NCI-H2029 treated with DMSO at 0.1 percent for 48 hours (cell line): ENCODE data around the gene FYB1.

Experiments used
- DNase-seq: peaks from one replicate; lab custom pipeline; 2025; lab: John Stamatoyannopoulos, UW

Gene FYB1

DNA sequence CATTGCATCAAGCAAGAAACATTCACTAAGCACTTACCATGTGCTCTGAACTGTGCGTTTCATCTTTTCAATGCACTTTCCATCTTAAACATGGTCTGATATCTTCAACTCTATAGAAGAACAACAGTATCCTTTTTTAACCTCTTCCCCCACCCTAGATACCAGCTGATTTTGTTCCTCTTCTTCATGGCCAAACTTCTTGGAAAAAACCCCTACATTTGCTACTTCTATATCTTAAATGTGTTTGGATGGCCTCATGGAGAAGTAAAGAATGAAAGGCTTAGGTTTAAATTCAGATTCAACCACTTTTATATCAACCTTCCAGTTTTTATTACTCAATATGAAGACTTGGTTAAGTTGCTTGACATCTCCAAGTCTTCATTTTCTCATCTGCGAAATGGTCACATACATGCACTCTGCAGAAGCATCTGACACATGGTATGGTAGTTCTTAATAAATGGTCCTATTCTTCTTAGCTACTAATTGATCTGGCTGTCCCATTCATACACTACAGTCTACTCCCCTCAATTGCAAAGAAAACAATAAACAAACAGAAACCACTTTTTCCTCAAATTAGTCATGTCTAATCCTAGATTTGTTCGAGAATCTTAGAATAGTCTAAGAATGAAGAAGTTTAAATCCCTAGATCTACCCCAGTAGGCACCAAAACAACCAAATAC is 59.4 kb downstream of the FYB1 start:
- DNase-seq = no peak

DNA sequence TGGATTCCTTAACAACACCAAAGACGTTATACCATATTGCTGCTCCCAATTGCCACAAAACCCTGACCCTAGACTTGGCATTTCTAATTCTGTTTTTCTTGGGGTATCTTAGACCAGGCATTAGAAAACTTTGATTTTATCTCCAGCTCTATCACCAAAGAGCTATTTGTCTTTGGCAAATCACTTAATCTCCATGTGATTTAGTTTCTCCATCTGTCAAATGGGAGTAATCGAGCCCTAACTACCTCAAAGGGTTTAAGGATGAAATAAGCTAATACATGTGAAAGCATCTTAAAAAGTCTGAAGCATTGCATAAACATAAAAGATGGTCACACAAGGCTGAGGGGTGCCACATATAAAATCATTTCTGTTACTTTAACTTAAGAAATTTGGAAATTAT is 60.6 kb downstream of the FYB1 start:
- no peak for DNase-seq

- DNase-seq = no peak
Observed at GRCh38 chr5:39158127-39158593, 61.2 kb downstream of the FYB1 start.

GRCh38 chr5:39157701-39158100 is 61.7 kb downstream of the FYB1 start:
- DNase-seq = no peak

DNA sequence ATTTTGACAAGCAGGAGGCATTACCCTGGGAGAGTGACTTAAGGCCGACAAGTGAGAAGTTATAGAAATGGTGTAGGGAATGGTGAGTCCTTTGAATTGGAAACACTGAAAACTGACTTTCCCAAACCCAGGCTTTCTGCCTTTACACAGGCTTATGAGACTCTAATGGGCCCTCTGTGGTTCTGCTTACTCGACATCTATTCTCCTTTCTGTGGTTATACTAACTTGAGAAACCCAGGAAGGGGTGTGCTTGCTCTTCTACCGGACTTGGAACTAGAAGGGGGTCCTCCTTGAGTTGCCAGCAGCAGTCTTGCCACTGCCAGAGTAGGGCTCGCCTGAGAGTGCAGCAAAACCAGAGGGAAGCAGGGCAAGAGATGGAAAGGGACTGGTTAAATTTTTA is 63.3 kb downstream of the FYB1 start:
- DNase-seq = no peak

- no peak for DNase-seq
Observed at GRCh38 chr5:39151745-39152144, 67.6 kb downstream of the FYB1 start.

- DNase-seq = no peak
Observed at GRCh38 chr5:39149966-39150365, 69.4 kb downstream of the FYB1 start.

DNA sequence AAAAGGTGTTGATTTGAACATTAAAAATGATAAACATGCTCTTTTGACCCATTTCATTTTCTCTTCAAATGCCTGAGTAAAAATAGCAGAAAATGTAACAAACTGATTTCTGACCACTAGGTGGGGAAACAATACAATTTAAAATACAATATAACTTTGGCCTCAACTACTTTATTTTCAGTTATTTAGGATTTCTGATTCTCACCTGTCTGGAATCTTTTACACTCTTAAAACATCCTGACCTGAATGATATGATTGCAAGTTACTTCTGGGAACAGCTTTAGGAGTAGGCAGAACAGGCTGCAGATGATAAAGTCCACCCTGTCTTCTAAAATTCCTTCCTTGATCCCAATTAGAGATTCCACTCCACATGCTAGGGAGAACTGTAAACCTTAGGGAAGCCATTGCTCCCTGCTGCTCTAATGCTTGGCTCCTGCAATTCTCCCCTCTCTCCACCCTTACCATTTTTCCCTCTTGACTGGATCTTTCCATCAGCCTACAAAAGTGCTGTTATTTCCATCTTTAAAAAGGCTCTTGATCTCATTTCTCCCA is 70.3 kb downstream of the FYB1 start:
- no peak for DNase-seq

DNA sequence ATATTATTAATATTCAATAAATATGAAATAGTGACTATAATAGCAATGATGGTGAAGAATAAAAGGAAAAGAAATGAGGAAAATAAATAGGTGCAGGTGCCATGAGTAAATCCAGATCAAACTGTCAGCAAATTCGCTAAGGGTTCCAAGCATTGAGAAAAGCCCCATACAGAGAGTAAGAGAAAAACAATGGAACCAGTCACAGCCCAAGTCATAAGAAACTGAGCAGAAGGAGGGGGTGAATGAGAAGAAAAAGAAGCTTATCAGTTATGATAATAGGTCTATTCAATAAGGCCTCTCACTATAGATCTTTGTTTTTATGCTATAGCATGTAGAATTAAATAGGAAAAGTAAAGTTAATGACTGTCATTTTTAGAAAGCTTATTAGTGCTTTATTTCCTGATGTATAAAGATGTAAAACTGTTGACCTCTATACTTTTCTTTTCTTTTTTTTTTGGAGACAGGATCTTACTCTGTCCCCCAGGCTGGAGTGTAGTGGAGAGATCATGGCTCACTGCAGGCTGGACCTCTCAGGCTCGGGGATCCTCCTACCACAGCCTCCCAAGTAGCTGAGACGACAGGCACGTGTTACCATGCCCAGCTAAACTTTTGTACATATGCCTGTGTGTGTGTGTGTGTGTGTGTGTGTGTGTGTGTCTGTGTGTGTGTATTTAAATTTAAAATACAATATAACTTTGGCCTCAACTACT is 72.4 kb downstream of the FYB1 start:
- DNase-seq = no peak

- no peak for DNase-seq
Observed at GRCh38 chr5:39143151-39143860, 76.1 kb downstream of the FYB1 start.

- no peak for DNase-seq
Observed at GRCh38 chr5:39140558-39141168, 78.7 kb downstream of the FYB1 start.

GRCh38 chr5:39138892-39139291 is 80.5 kb downstream of the FYB1 start:
- DNase-seq = no peak

GRCh38 chr5:39137819-39138451 is 81.4 kb downstream of the FYB1 start:
- DNase-seq = no peak

DNA sequence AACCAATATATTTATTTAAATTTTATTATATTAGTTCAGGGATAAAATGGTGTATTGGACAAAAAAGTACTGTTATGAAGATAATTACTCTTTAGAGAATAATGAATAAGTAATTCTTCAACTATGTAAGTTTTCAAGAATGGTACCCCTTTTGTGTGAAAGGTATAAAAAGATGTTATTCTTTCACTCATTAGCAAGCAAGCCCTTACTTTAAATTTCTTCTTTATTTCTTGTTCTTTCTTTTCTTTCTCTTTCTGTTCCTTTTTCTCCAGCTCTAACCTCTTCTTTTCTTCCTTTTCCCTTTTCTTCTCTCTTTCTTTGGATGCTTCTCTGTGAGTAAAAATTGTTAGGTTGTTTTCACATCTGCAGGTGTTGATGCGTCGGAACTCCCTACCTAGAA is 82.0 kb downstream of the FYB1 start:
- no peak for DNase-seq

DNA sequence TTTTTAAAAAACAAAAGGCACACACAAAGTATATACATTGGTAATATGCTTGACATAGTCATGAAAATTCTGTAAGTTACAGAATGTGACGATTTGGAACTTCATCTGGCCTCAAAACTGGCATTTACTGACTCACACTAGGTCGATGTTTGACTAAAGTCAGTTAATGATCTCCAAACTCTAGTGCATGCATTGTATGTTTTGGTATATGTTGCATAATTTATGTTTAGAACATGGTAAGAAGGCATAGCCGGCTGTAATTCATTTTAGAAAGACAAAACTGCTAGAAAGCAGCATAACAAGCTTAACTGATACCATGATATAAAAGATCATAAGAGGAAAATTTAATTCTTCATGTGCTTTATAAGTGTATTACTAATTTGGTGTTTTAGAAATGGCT is 86.6 kb downstream of the FYB1 start:
- no peak for DNase-seq

DNA sequence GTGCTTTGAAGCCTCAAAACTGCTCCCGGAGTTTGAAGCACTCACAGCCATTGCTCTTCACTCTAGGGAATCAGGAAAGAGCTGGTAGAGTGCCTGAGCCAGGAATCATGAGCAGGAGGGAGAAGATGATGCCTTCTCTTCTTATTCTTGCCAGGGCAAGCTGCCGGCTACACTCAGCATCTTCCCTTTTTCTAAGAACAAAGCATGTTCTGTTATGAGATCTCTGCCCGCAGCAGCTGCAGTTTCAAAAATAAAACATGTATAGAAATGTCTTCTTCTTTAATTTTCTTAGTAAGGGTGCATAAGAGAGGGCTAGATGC is 87.3 kb downstream of the FYB1 start:
- no peak for DNase-seq

- no peak for DNase-seq
Observed at GRCh38 chr5:39131210-39132127, 87.9 kb downstream of the FYB1 start.

GRCh38 chr5:39130716-39131115 is 88.6 kb downstream of the FYB1 start:
- DNase-seq = no peak

DNA sequence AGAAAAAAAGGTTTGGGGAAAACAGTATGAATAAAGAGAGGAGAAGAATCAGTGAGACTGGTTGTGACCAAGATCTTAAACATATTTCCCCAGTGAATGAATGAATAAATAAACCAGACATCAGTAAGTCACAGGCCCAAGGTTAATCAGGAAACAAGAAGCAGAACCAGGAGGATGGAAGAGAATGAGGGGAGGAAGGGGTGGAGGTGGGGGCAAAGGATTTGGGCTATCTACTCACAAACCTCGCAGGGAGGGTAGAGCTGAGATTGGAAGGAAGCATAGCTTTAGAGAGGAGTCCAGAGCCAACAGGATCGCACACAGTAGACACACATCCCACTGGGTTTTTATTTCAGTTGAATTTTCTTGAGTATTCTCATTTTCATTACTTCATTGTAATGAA is 97.4 kb downstream of the FYB1 start:
- DNase-seq = no peak

DNA sequence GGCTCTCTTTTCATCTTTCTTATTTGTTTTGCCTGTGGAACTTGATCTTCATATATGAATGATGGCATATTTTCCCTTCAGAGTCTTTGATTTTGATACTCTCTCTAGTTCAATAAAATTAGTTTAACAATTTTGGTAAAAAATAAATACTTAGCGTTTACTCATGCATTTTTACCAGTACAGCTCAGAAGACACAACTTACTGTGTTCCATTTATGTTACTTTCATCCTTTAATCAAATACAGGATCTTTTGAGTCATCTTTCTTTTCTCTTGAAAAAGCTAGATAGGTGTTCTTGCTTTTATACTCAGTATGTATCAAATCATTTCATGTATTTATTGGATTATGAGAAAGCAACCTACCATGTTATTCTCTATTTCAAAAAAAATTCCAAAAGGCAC is 98.0 kb downstream of the FYB1 start:
- DNase-seq = no peak

DNA sequence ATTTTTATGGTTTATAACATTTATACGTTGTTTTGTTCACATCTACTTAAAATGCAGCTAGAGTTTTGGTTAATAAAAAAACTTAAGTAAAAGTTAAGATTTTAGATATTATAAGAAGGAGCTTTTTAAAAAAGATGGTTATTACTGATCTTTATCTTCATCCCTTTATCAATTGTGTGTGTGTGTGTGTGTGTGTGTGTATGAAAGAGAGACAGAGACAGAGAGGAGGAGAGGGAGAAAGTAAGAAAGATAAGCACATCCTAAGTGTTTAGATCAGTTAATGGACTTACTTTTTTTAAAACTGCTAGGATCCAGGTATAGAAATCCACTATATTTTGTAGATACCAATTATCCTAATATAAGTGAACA is 99.3 kb downstream of the FYB1 start:
- no peak for DNase-seq
